A673 (cell line): ENCODE data around the gene HSD17B2.

Experiments used
- EZH2 ChIP-seq: fragments of 200-600 bp; sonication (generic); IDR thresholded peaks from 2 replicates; pipeline ENCODE4 v1.6.1; 2017; ENCODE audit warnings: borderline replicate concordance, low read depth, mild to moderate bottlenecking, mixed read lengths, antibody characterized with exemption, low read length; ENCODE audit not compliant: poor library complexity, severe bottlenecking
- TF ChIP-seq, protein P1 (sequence below): fragments of 300-800, 200-600 bp; sonication (generic); conservative IDR thresholded peaks from 2 replicates; pipeline ENCODE4 v1.5.1; 2017; ENCODE audit warnings: low read depth, mild to moderate bottlenecking, antibody characterized with exemption, low read length, moderate library complexity, mixed read lengths

DNA sequence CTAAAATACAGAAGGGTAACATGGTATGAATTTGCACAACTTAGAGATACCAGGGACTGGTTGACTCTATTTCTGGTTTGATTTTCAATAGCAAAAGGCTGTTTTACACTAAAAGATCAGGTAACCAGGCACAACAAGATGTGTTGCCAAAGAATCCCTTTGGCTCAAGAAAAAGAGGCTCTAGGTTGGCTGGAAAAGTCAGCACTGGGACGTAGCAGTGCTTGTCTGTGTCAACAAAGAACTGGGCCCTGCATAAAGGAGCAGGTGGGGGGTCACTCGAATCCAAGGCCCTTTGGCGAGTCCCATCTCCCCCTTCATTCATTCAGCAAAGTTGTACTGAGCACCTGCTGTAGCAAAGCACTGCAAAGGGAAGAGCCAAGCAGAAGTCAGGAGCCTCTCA is 42.2 kb upstream of the HSD17B2 start:
- TF ChIP-seq, protein P1, sequence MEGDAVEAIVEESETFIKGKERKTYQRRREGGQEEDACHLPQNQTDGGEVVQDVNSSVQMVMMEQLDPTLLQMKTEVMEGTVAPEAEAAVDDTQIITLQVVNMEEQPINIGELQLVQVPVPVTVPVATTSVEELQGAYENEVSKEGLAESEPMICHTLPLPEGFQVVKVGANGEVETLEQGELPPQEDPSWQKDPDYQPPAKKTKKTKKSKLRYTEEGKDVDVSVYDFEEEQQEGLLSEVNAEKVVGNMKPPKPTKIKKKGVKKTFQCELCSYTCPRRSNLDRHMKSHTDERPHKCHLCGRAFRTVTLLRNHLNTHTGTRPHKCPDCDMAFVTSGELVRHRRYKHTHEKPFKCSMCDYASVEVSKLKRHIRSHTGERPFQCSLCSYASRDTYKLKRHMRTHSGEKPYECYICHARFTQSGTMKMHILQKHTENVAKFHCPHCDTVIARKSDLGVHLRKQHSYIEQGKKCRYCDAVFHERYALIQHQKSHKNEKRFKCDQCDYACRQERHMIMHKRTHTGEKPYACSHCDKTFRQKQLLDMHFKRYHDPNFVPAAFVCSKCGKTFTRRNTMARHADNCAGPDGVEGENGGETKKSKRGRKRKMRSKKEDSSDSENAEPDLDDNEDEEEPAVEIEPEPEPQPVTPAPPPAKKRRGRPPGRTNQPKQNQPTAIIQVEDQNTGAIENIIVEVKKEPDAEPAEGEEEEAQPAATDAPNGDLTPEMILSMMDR = no peak
- no peak for TF ChIP-seq EZH2
